GM21825 (cell line): ENCODE measurements around the gene GEMIN7.

ENCODE experiments used
- ATAC-seq: cut with Tn5 transposase; IDR thresholded peaks from one replicate; pipeline ENCODE4 v1.9.1; 2021; ENCODE audit warnings: mild to moderate bottlenecking, moderate library complexity; ENCODE audit not compliant: unreplicated experiment

Gene GEMIN7

GRCh38 chr19:45125360-45125759 is 46.3 kb downstream of the GEMIN7 start:
- ATAC-seq: no peak

GRCh38 chr19:45125975-45126493 is 47.0 kb downstream of the GEMIN7 start:
- no peak for ATAC-seq

- no peak for ATAC-seq
Observed at GRCh38 chr19:45126654-45127053, 47.6 kb downstream of the GEMIN7 start.

GRCh38 chr19:45128146-45128545 is 49.1 kb downstream of the GEMIN7 start:
- ATAC-seq: no peak

GRCh38 chr19:45128806-45129205 is 49.7 kb downstream of the GEMIN7 start:
- ATAC-seq: no peak

- ATAC-seq: no peak
Observed at GRCh38 chr19:45130236-45130635, 51.2 kb downstream of the GEMIN7 start.

- ATAC-seq: no peak
Observed at GRCh38 chr19:45130888-45131615, 52.0 kb downstream of the GEMIN7 start.

GRCh38 chr19:45133661-45134060 is 54.6 kb downstream of the GEMIN7 start:
- no peak for ATAC-seq

- no peak for ATAC-seq
Observed at GRCh38 chr19:45135176-45135885, 56.3 kb downstream of the GEMIN7 start.

- no peak for ATAC-seq
Observed at GRCh38 chr19:45136507-45137178, 57.6 kb downstream of the GEMIN7 start.

- peak; percentile 66 for ATAC-seq
Observed at GRCh38 chr19:45137179-45137761, 58.2 kb downstream of the GEMIN7 start.

- ATAC-seq: no peak
Observed at GRCh38 chr19:45138303-45138751, 59.3 kb downstream of the GEMIN7 start.

GRCh38 chr19:45139286-45140143 is 60.5 kb downstream of the GEMIN7 start:
- ATAC-seq: no peak

- ATAC-seq: no peak
Observed at GRCh38 chr19:45140144-45140503, 61.1 kb downstream of the GEMIN7 start.

GRCh38 chr19:45140533-45140932 is 61.5 kb downstream of the GEMIN7 start:
- no peak for ATAC-seq
